Kidney glomerular epithelial cell (primary cell): ENCODE data around the gene EXD3.

Source experiments
- DNase-seq: peaks from one replicate; lab custom pipeline; 2025; lab: John Stamatoyannopoulos, UW

EXD3 gene

DNA sequence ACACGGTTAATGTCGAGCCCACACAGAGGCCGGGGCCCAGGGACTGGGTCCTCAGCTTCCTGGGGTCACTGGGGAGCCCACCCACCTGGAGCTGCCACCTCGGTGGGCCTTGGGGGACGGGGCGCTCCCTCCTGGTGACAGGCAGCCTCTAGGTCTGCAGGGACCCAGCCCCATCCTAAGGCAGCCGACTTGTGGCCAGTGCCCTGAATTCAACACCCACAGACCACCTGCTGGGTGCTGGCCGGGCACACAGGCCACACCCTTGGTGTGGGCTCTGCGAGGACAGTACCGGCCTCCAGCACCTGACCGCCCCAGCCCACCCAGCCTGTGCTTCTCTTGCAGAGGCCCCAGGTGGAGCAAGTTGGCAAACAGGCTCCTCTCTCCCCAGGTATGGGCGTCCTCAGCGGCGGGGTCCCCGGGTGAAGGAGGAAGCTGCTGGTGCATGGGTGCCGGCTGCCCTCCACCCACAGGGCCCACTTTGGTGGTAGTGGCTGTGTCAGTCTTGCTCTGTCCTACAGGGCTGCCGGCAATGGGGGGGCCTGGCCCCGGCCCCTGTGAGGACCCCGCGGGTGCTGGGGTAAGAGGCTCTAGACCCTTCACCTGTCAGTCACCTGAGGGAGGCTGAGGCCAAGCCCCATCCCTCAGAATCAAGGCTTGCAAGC lies 9.9 kb upstream of the EXD3 start:
- DNase-seq, result no peak

DNA sequence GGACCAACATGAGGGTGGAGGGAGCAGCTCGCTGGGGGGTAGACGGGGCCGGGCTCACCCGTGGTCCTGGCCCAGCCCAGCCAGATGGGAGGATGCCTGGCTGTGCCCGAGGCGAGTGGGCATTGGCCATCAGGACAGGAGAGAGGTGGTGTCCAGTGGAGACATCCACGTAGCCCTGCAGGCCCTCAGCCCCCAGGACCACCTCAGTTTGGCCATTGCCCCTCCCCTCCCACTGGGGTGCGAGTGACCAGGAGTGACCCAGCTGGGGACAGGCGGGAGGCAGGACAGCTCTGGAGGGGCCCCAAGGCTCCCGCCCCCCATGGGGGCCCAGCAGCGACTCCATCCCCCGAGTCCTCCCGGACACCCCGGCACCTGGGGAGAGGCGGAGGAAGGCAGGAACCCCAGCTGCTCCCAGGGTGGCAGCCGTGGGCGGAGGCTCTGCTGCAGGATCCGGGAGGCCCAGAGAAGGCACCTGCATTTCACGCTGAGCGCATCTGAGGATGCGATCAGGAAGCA lies 8.5 kb upstream of the EXD3 start:
- no peak for DNase-seq

DNA sequence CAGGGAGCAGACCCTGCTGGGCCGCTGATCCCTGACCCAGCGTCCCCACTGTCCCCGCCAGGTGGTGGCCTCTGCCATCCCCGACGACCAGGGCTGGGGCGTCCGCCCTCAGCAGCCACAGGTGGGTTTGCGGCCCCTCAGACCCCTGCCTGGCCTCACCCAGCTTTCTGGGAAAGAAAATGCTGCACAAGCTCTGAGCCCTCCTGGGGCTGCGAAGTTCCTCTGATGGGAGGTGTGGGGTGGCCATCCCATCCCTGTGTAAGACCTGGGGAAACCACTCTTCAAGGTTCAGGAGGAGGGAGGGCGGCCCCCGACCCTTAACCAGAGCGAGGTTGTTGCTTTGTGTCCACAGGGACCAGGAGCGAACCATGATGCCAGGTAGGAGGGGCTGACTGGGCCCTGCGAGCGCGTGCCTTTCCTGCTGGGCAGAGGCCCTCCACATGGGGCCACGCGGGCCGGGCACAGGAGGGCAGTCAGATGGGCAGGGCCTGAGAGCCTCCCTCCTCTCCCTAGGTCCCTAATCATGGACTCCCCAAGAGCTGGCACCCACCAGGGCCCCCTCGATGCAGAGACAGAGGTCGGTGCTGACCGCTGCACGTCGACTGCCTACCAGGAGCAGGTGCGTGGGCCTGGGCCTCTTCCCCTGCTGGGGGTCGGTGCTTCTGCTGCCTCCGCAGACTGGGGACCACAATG lies 7.9 kb upstream of the EXD3 start:
- DNase-seq, result no peak

DNA sequence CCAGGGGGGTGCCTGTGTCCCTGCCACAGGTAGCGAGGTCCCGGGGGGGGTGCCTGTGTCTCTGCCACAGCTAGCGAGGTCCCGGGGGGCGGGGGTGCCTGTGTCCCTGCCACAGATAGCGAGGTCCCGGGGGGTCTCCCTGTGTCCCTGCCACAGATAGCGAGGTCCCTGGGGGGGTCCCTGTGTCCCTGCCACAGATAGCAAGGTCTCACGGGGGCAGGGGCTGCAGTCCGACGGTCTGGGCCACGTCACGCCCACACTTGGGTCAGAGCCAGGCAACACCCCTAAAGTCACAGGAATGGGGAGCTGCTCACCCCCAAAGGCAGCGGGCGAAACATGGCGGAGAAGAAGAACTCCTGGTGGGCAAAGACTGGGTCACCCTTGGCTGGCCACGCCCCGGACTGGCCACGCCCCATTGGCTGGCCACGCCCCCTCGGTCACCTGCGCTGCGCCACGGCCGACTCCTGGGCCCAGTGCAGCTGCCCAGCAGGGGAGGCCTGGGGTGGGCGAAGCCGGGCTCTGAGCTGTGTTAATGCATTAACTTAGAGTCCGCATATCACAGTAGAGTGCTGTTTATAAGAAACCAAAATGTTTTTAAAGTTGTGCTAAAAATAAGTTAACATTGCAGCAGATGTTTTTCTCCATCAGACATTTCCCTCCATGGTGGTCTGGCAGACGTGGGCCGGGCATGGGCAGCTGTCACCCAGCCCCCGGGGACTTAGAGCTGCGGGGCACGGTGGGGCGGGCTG lies 7.2 kb upstream of the EXD3 start:
- DNase-seq, result no peak

DNA sequence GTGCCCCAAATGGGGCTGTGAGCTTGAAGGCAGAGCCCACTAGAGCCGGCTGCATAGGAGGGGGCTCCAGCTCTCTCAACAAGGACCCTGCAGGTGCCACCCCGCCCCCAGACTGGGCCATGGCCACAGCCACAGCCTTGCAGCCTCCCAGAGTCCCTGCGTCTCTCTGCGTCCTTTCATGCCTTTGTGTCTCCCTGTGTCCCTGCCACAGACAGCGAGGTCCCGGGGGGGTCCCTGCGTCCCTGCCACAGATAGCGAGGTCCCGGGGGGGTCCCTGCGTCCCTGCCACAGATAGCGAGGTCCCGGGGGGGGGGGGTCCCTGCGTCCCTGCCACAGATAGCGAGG lies 6.6 kb upstream of the EXD3 start:
- no peak for DNase-seq

DNA sequence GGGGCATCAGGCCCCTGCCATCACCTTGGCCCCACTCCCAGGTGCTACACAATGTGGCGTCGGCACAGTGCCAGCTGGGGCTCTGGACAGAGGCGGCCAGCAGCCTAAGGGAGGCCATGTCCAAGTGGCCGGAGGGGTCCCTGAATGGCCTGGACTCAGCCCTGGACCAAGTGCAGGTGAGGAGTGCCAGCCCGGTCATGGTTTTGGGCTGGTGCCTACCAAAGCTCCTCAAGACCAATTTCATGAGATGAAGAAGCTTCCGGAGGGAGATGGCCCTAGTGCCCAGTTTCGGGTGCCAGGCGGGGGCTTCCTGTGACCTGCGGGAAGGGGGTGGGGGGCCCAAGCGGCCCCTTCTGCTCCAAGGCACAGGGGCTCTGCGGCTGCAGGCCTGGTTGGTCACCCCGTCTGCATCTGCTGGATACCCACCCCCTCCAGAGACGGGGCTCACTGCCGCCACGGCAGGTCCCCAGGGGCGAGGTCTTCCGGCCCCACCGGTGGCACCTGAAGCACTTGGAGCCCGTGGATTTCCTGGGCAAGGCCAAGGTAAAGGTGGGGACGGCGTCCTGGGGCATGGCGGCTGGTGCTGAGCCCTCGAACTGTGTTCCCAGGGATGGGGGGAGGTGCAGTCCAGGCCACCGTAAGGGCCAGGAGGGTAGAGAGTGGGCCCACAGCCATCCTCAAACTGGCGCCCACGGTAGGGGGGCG lies 6.0 kb upstream of the EXD3 start:
- no peak for DNase-seq

DNA sequence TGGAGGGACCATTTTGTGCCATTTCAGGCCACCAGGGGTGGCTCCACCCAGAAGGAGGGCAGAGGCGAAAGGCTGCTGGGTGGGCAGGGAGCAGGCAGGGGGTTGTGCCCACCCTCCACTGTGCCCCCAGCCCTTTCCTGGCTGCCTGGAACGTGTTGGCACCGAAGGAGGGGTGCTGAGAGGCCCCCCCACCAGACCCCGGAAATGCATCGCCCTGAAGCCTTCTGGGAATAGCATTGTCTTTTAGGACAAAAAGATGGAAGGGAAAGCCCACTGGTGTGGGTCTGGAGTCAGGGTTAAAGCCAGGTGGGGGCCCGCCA lies 5.3 kb upstream of the EXD3 start:
- DNase-seq, result no peak

DNA sequence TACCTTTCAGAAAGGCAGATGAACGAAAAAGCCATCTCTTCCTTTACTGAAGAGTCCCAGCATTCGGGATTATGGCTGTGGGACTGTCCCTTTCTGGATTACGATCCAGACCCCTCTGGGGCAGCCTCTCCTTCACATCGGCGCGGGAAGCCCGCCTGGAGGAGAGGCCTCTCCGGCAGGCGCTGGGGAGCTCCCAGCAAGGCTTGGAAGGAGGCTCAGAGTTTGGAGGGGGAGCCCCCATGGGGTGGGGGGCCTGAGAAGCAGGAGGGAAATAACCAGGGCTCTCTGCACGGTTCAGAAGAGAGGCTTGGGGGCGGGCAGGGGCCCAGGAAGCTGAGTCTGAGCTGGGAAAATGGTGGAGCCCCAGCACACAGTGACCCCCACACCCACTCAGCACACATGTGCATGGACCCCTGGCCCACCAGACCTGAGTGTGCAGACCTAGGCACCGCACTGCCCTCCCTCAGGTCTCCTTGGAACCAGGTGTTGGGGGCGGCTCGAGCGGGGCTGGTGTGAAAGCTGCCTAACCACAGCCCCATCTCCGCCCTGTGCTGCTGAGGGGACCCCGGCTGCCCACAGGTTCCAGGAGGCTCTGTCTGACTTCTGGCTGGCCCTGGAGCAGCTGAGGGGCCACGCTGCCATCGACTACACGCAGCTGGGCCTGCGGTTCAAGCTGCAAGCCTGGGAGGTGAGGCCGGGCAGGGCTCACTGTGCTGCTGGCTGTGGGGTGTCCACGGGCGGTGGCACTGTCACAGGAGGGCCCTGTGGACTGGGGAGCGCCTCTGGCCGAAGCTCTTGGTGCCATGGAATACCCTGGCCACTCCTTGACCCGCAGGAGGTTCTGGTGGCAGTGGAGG lies 4.7 kb upstream of the EXD3 start:
- DNase-seq, result no peak

DNA sequence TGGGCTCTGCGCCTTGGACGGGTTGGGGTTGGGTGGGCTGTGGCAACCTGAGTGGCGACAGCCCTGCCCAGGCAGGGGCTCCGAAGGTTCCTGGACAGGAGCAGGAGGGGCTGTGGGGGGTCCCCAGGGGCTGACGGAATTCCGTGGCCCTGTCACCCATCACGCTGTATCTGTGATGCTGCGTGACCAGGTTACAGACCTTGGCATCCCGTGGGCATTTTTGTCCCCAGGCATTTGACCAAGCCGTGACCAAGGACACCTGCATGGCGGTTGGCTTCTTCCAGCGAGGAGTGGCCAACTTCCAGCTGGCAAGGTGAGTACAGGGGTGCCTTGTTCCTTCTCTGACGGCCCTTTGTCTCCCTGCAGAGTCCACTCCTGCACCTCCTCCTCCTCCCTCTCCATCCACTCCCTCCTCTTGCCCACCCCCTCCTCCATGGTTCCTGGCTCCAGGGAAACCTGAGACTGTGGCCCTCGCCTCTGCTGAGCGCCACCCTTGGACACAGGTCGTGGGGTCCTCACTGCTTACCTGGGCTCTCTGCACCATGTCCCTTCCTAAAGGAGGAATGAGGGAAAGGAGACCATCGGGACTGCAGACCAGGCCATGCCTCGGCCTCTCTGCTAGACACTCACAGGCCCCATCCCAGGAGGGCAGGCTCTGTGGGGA lies 3.2 kb upstream of the EXD3 start:
- no peak for DNase-seq

DNA sequence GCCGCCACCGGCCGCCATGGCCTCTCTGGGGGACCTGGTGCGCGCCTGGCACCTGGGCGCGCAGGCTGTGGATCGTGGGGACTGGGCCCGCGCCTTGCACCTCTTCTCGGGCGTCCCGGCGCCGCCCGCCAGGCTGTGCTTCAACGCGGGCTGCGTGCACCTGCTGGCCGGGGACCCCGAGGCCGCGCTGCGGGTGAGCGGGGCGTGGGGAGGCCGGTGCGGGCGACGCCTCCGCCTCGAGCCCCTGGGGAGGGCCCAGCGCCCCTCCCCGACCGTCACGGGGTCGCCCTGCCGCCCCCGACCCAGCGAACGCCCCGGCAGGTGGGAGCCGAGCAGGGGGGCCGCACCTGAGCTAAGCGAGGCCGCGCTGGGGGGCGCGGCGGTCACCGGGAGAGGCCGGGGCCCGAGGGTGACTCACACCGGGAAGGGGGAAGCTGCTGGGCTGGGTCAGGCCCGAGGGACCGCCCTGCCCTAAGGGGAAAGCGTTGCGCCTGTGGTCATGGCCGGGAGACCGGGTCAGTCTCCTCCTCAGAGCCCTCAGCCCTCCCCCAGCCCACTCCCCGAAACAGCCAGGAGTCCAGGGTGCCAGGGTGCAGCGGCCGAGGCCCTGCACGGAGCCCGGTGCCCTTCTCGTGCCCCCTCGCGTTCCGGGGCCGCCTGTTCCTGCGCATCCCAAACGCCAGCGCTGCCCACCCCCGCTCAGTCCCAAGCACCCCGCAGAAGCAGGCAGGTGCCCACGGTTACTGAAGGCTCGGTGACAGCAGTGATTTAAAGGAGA lies 741 bp upstream of the EXD3 start:
- DNase-seq, result no peak

DNA sequence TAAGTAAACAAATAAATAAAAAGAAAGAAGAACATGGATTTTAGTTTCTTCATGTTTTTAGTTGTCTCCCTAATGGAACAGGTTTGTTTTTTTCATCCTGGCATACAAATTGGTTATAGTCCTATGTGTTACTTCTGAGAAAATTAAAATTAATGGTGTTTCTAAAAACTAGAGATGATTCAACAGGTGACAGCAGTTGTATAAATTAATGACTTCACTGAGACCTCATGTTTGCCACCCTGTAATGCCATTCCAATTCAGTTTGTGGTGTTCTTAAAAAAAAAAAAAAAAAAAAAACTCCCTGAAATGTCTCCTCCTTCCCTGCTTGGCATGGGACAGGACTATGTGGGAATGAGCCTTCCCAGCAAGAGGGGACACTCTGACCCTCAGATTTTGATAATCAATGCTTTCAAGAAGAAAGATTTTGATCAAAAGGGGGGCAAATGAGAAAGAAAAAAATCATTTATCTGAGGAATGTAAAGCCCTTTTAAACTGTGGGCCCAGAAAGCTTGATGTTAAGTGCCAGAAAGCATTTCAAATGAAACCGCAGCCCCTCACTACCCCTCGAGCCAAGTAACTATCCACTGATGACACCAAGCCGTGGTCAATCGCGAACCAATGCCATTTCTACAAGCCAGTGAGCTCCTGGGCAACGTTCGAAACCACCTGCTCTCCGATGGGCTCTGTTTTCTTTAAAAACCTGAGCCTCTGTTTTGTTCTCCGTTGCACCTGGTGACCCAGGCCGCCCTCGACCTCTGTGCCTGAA lies 941 bp downstream of the EXD3 start:
- DNase-seq, result no peak

DNA sequence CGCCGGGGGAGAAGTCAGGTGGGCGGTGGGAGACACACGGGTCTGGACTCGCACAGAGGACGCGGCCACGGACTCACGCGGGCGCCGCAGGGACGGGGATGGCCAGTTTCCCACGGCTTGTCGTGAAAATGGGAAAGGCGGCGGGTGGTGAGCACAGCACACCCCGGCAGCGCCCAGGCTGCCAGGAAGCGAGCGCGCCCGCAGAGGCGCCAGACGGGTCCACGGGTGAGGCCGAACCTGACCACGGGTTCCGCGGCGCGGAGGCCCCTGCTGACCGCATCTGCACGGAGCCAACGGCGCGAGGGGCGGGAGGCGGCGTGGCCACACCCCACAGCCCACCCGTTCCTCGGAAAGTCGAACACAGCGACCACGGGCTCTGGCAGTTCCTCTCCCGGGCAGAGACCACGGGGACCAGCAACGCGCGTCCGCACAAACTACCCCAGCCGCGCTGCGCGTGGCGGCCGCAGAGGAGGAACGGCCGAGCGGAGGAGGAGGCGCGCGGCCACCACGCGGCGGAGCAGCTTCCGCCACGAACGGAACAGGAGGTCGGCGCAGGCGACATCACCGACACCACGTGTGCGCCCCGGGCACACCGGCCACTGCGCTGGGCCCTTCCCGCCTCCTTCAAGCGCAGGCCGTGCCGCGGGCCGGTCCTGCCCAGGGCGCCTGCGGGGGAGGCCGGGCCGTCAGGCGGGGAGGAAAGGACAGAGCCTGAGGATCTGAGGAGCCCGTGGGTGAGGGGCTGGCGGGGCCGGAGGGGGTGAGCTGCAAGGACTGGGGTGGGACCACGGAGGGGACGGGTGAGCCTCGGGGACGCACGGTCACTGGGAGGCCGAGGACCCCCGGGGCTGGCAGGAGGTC lies 5.6 kb downstream of the EXD3 start:
- no peak for DNase-seq

DNA sequence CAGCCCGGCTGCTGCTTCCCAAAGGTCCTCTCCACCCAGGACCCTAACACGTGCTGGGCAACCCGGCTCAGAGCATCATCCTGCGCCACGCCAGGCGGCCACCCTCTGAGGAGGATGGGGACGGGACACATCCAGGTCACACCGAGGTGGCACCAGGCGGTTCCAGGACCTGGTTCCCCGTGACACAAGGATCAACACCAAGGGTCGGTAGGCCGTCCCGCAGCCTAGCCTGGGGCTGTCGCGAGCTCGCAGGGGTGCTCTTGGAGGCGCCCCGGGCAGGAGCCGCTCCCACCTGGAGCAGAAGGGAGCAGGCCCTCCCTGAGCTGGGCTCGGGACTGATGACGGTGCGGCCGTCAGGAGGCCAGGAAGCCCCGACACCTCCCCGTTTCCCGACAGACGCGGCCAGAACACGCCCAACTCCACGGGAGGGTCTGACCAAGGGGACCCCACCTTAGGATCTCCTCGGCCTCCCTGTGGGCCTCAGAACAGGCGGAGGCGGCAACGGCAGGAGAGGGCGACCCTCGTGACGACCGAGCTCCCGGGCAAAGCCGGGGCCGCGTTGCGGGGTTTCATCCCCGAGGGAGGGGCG lies 6.3 kb downstream of the EXD3 start:
- DNase-seq, result no peak

DNA sequence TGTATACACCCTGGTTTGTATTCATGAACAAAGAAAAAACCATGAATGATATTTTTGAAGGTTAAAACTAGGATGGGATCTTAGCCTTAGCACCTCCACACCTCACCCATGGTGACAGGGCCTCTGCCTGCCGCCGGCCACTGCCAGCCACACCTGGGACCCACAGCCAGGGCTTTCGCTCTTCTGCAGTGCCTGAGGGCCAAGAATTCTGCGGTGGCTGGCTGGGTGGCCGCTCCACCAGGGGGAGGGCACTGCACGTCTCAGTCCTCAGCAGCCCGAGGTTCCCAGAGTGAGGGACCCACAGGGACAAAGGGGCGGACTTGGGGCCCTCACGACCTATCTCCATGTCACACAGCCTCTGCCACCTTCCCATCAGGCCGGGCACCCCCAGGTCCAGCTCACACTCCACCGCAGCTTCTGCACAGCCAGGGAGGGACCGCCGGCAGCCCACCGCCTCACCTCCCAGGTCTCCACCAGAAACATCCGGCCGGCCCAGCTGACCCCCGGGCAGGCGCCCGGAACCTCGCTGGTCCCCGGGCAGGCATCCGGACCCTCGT lies 6.9 kb downstream of the EXD3 start:
- DNase-seq, result no peak

DNA sequence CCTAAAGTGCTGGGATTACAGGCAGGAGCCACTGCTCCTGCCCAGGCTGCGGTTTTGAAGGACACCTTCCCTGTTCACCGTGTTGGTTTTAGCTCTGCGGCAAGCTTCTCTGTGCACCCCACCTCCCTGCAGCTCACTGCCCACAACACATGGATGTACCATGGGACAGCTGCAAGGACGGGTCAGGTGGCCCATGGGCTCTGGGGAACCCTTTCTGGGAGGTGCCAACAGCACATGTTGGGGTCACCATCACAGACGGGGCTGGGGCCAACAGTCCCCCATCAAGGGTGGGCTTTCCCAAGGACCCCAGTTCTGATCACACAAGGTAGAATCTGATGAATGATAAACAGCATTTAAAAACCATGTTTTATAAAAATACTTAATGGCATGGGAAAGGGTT lies 7.5 kb downstream of the EXD3 start:
- DNase-seq, result no peak

DNA sequence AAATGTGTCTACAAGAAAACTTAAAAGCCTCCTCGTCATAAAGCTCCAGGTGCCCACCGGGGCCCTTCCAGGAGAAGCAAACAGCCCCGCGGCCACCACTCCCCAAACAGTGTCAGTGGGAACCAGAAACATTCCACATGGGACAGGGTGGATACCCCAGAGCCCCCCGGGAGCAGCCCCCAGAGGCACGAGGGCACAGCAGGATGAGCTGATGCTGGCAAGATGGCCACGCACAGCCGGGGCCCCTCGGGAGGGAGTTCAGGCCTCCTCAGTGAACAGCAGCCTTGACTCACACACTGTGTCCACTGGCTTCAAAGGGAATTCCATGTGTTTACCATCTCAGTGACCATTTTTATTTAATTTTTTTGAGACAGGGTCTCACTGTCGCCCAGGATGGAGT lies 10.5 kb downstream of the EXD3 start:
- DNase-seq, result no peak

DNA sequence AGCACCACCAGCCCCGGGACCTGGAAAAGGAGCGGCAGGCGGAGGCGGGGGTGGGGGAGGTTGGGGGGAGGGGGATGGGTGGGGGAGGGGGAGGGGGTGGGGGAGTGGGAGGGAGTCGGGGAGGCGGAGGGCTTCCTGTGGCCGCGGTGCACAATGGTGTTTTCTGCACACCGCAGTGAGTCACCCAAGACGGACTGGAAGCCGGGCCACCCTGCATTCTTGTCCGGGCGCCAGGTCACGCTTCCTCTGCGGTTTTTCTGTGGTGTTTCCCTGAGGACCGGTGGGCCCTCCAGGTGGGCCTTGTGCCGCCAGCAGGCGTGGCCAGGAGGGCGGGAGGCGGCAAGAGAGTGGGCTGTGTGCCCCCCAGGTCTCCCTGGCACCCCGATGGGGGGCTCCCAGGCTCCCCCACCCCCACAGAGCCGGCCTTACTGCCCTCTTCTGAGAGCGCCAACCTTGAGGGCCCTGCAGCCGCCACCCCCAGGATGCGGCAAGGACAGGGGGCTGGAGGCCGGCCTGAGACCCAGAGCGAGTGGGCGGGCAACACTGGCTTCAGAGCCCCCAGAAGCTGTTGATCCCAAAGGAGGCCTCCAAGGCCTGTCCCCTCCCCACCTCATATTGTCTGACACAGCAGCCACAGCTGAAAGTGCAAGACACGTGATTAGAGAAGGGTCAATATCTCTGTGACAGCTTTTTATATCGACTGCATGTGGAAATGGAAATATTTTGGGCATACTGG lies 11.1 kb downstream of the EXD3 start:
- DNase-seq, result peak; percentile 87
